OCI-LY7 (cell line): ENCODE results near the gene SAMD8. TPM values are rescaled to one million over a fixed set of nuclear protein-coding genes. Genes with fewer than 3 reads are reported as not detected.

Experiments used
- Bru-seq: library from RNA; stranded (reverse); fragments of 400-500 nt; gene quantifications from one replicate; lab custom pipeline; 2021; lab: Mats Ljungman, UMichigan
- BruChase-seq, 2 experiments: library from RNA; stranded (reverse); fragments of 400-500 nt; gene quantifications; one replicate each; lab custom pipeline; 2021; lab: Mats Ljungman, UMichigan
- BruUV-seq: library from RNA; stranded (reverse); fragments of 400-500 nt; replicated peaks from 2 replicates; lab custom pipeline; 2021; lab: Mats Ljungman, UMichigan
- CTCF ChIA-PET: fragments of 300-600 bp; sonication (Branson Sonifier 250); formaldehyde crosslinking; loops from one replicate; lab custom pipeline; 2022; ENCODE audit warnings: antibody characterized with exemption; ENCODE audit not compliant: unreplicated experiment; lab: Charles Lee
- POLR2A ChIA-PET: fragments of 300-600 bp; sonication (Branson Sonifier 250); formaldehyde crosslinking; loops from one replicate; lab custom pipeline; 2022; ENCODE audit warnings: antibody characterized with exemption; lab: Charles Lee
- DNase-seq: peaks from one replicate; pipeline ENCODE4 v3.0.0-alpha.2; 2015; ENCODE audit warnings: low spot score
- H2AFZ ChIP-seq: fragments of 200-600 bp; sonication (generic), shearing (Covaris generic); 2 replicates; pipeline ENCODE4 v1.6.1; 2014; ENCODE audit warnings: mild to moderate bottlenecking, antibody characterized with exemption, low read length, moderate library complexity
- H3K27ac ChIP-seq: fragments of 200-600 bp; sonication (generic); 2 replicates; pipeline ENCODE4 v1.5.1; 2014; ENCODE audit warnings: mixed run types, low read depth, mild to moderate bottlenecking, moderate library complexity, low read length, inconsistent platforms; ENCODE audit not compliant: poor library complexity, severe bottlenecking
- H3K36me3 ChIP-seq: fragments of 200-600 bp; sonication (generic); 2 replicates; pipeline ENCODE4 v1.6.1; 2014; ENCODE audit warnings: mild to moderate bottlenecking, antibody characterized with exemption, low read length, moderate library complexity, mixed read lengths; ENCODE audit not compliant: insufficient read depth
- H3K4me1 ChIP-seq: fragments of 200-600 bp; sonication (generic); 2 replicates; pipeline ENCODE4 v1.5.1; 2014; ENCODE audit warnings: mild to moderate bottlenecking, low read length; ENCODE audit not compliant: insufficient read depth, poor library complexity, severe bottlenecking
- H3K4me2 ChIP-seq: fragments of 200-600 bp; sonication (generic); 2 replicates; pipeline ENCODE4 v1.6.1; 2014; ENCODE audit warnings: mild to moderate bottlenecking, low read length
- H3K4me3 ChIP-seq: fragments of 200-600 bp; sonication (generic); 2 replicates; pipeline ENCODE4 v1.5.1; 2014; ENCODE audit warnings: mild to moderate bottlenecking, low read depth, low read length; ENCODE audit not compliant: poor library complexity, severe bottlenecking
- H3K79me2 ChIP-seq: fragments of 200-600 bp; sonication (generic); 2 replicates; pipeline ENCODE4 v1.6.1; 2016; ENCODE audit warnings: low read depth, mild to moderate bottlenecking, low read length, moderate library complexity, mixed read lengths; ENCODE audit not compliant: insufficient read depth
- H3K9me2 ChIP-seq: fragments of 200-600 bp; sonication (generic); 2 replicates; pipeline ENCODE4 v1.6.1; 2016; ENCODE audit warnings: mild to moderate bottlenecking, low read length, mixed read lengths; ENCODE audit not compliant: insufficient read depth
- H3K9me3 ChIP-seq: fragments of 200-600 bp; sonication (generic); 2 replicates; pipeline ENCODE4 v1.6.1; 2014; ENCODE audit warnings: mild to moderate bottlenecking, mixed run types, low read length, mixed read lengths
- H4K20me1 ChIP-seq: fragments of 200-600 bp; sonication (generic); 2 replicates; pipeline ENCODE4 v1.6.1; 2014; ENCODE audit warnings: mild to moderate bottlenecking, antibody characterized with exemption, low read length, moderate library complexity, mixed read lengths; ENCODE audit not compliant: insufficient read depth
- EZH2phosphoT487 ChIP-seq: fragments of 200-600 bp; sonication (generic); IDR thresholded peaks from 2 replicates; pipeline ENCODE4 v1.6.1; 2018; ENCODE audit warnings: low read depth, borderline replicate concordance, mild to moderate bottlenecking, mixed run types, antibody characterized with exemption, low read length, moderate library complexity, mixed read lengths
- intact Hi-C: fragments of 100-400 bp; cut with micrococcal nuclease; formaldehyde crosslinking; loops from one replicate; pipeline ENCODE4 v1.10.0; 2022; ENCODE audit not compliant: unreplicated experiment
- long read RNA-seq: library from polyadenylated mRNA; stranded (forward); transcript quantifications from one replicate; pipeline ENCODE4 v2.0.0, GENCODE V29; 2022
- total RNA-seq, 2 experiments: library from RNA; depleted of rRNA in 1 of 2; stranded (reverse); fragments of >200 nt in 1 of 2; shearing (Covaris generic) in 1 of 2; gene quantifications; 2 replicates each; pipeline ENCODE4 v1.2.3, GENCODE V29; 2014 to 2022
- TF ChIP-seq, protein P1 (sequence below): fragments of 200-600 bp; sonication (generic); conservative IDR thresholded peaks from 2 replicates; pipeline ENCODE4 v1.5.1; 2014; ENCODE audit warnings: mild to moderate bottlenecking, antibody characterized with exemption, low read length, moderate library complexity, mixed read lengths

The SAMD8 gene
- total RNA-seq (2014; rRNA removed; shearing (Covaris generic)) (8.3 and 8.8 TPM in 2 replicates), total RNA-seq (2022) (16.7 and 18.9 TPM in 2 replicates), Bru-seq, nascent RNA (percentile 75 among the genes with signal in this experiment), BruChase-seq, experiment 1, labeled RNA remaining after a 6-hour chase (percentile 68 among the genes with signal in this experiment), BruChase-seq, experiment 2, labeled RNA remaining after a 2-hour chase (percentile 79 among the genes with signal in this experiment)
- long read RNA-seq, partial matches to known transcripts: 1 of 7 reads
- long read RNA-seq, other reads (novel, unspliced or antisense): 6 of 7 reads

DNA sequence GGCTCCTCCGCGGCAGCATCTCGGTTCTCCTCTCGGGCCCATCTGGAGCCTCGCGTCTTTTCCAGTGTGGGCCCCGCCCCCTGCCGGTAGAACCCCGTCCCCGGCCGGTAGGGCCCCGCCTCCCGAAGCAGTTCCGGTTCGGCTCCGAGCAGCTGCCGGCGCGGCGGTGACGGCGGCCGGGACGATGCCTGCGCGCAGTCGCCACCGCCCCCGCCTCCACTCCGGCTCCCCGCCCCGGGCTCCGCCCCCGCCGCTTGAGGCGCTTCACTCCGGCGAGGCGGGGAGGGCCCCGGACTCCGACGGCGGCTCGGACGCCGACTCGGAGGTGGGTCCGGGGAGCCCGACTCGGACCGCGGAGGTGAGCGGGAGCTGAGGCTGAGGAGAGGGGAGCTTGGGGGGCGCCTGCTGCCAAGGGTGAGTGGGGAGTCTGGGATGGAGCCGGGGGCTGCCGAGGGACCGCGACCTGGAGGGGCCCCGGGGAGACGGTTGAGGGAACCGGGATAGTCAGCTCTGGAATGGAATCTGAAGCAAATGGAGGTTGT, at the start of gene SAMD8:
Gene SAMD8, plus strand, starts transcription at position 292 of the 542 bp plus-strand sequence. CDS start 38,873 bp downstream, outside the sequence.
- peaks cover 6% of the 10 kb centered on the region; the same call in 1 of the 2 replicates for H4K20me1 ChIP-seq
- H3K4me1 ChIP-seq: peaks cover 20% of the 10 kb centered on the region
- DNase-seq: peak; percentile 96
- H3K27ac ChIP-seq: peak within 1 kb of the TSS; percentile 93
- no TSS peak for BruUV-seq
- H3K79me2 ChIP-seq: peaks cover 41% of the 10 kb centered on the region
- TF ChIP-seq, protein P1, sequence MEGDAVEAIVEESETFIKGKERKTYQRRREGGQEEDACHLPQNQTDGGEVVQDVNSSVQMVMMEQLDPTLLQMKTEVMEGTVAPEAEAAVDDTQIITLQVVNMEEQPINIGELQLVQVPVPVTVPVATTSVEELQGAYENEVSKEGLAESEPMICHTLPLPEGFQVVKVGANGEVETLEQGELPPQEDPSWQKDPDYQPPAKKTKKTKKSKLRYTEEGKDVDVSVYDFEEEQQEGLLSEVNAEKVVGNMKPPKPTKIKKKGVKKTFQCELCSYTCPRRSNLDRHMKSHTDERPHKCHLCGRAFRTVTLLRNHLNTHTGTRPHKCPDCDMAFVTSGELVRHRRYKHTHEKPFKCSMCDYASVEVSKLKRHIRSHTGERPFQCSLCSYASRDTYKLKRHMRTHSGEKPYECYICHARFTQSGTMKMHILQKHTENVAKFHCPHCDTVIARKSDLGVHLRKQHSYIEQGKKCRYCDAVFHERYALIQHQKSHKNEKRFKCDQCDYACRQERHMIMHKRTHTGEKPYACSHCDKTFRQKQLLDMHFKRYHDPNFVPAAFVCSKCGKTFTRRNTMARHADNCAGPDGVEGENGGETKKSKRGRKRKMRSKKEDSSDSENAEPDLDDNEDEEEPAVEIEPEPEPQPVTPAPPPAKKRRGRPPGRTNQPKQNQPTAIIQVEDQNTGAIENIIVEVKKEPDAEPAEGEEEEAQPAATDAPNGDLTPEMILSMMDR: peak; percentile 43
- no peak for TF ChIP-seq EZH2phosphoT487
- peak within 1 kb of the TSS; percentile 73 for H2AFZ ChIP-seq
- no peaks in the 10 kb centered on the region for H3K9me2 ChIP-seq
- ChIA-PET CTCF (interaction anchor here (1.0 kb wide), 1 partner anchor 24 kb away, joined by 4 read pairs; no protein-coding TSS in a partner anchor), POLR2A (interaction anchor here (0.6 kb wide), 1 partner anchor 323 kb away, joined by 6 read pairs; no protein-coding TSS in a partner anchor)
- peak within 1 kb of the TSS; percentile 93 for H3K4me3 ChIP-seq
- no peaks in the 10 kb centered on the region for H3K9me3 ChIP-seq
- intact Hi-C loops: loop anchor here (1.0 to 5.0 kb wide), 3 partner anchors 101 to 284 kb away; partner anchors contain the start of genes COMTD1, KAT6B and VDAC2
- peak within 1 kb of the TSS; percentile 76 for H3K4me2 ChIP-seq
- H3K36me3 ChIP-seq: peaks cover 3% of the 10 kb centered on the region; the same call in 1 of the 2 replicates

GRCh38 chr10:75061709-75062505, 49.5 kb upstream of the SAMD8 start:
- DNase-seq: no peak
- Histone ChIP-seq H4K20me1 (no peaks in the 10 kb centered on the region), H3K79me2 (no peaks in the 10 kb centered on the region), H3K4me2 (no peak overlapping the region), H2AFZ (peak overlapping the region; percentile 41; the same call in 1 of the 2 replicates), H3K4me1 (no peaks in the 10 kb centered on the region), H3K9me2 (no peaks in the 10 kb centered on the region), H3K27ac (no peak overlapping the region), H3K9me3 (no peaks in the 10 kb centered on the region), H3K36me3 (no peaks in the 10 kb centered on the region), H3K4me3 (no peak overlapping the region)
- ChIA-PET CTCF (no interaction called here), POLR2A (interaction anchor here (0.5 to 0.7 kb wide), 2 partner anchors 14 to 15 kb away, joined by 3 read pairs; no protein-coding TSS in a partner anchor)
- intact Hi-C loops: no loop called here
- BruUV-seq: no TSS peak
- TF ChIP-seq EZH2phosphoT487: no peak
- TF ChIP-seq, protein P1: no peak
